ENCODE measurements around the gene CAPNS2. TPM values are rescaled to one million over a fixed set of nuclear protein-coding genes. Genes with fewer than 3 reads are reported as not detected.

Gene CAPNS2
- not detected for total RNA-seq

DNA sequence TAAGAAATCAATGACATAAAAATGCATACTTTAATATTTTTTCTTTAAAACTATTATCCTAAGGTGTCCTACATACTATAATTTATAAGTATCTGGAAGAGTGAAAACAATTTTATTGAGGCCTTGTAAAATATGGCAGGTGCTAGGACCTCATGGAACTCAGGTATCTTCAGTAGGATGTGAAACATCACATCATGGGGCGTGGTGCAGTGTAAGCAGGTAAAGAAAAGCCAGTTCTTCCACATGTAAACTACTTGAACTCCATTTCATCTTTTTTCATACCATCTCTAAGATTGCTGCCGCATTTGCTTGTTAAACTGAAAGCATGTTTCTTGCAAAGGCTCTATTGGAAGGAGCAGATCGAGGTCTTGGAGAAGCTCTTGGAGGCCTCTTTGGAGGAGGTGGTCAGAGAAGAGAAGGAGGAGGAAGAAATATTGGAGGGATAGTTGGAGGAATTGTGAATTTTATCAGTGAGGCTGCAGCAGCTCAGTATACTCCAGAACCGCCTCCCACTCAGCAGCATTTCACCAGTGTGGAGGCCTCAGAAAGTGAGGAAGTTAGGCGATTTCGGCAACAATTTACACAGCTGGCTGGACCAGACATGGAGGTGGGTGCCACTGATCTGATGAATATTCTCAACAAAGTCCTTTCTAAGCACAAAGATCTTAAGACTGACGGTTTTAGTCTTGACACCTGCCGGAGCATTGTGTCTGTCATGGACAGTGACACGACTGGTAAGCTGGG, at the start of gene CAPNS2:
CAPNS2 (plus strand) TSS at position 253 of the 744 bp plus-strand sequence; CDS start at position 326, 73 bp downstream.
- no peak for DNase-seq
- no peaks in the 10 kb centered on the region for H3K4me1 Mint-ChIP-seq (ENCODE audit: low read depth)
- no peaks in the 10 kb centered on the region for H3K9me3 Mint-ChIP-seq
- CTCF ChIA-PET: no interaction called here
- no peak within 1 kb of the TSS for H3K27ac Mint-ChIP-seq
- intact Hi-C loops (cut with micrococcal nuclease): no loop called here
- POLR2A ChIA-PET: no interaction called here
- H3K27me3 Mint-ChIP-seq: peaks cover 15% of the 10 kb centered on the region
- H3K36me3 Mint-ChIP-seq: no peaks in the 10 kb centered on the region
- H3K4me3 Mint-ChIP-seq: no peak within 1 kb of the TSS

GRCh38 chr16:55521792-55522191, 44.7 kb upstream of the CAPNS2 start:
- Mint-ChIP-seq H3K27me3 (no peaks in the 10 kb centered on the region), H3K27ac (no peak overlapping the region), H3K9me3 (peaks cover 6% of the 10 kb centered on the region), H3K4me1 (ENCODE audit: low read depth) (no peaks in the 10 kb centered on the region), H3K4me3 (no peak overlapping the region), H3K36me3 (no peaks in the 10 kb centered on the region)
- no peak for DNase-seq
- intact Hi-C loops (cut with micrococcal nuclease): no loop called here
- CTCF ChIA-PET: no interaction called here
- POLR2A ChIA-PET: no interaction called here

DNA sequence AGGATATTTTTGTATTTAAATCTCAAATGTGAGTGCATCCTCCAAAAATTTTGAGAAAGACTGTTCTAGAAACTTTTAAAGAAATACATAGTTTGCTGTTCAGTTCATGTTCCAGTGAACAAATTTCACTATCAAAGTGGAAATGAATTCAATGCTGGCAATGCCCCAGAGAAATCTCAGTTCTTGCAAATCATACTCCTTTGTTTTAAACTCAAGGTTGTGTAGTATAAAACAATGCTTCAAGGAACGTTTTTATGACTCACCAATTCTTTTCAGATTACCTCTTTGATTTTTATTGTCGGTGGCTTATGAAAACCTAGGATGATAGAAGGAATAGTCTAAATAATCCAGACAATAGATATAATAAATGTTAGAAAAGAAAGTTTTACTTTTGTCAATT, 40.0 kb upstream of the CAPNS2 start:
- Mint-ChIP-seq H3K4me3 (no peak overlapping the region), H3K27ac (no peak overlapping the region), H3K36me3 (no peaks in the 10 kb centered on the region), H3K27me3 (peaks cover 2% of the 10 kb centered on the region), H3K9me3 (peaks cover 6% of the 10 kb centered on the region), H3K4me1 (ENCODE audit: low read depth) (no peaks in the 10 kb centered on the region)
- ChIA-PET POLR2A (no interaction called here), CTCF (interaction anchor here (2.2 kb wide), 1 partner anchor 61 kb away, joined by 12 read pairs; no protein-coding TSS in a partner anchor)
- no peak for DNase-seq
- intact Hi-C loops (cut with micrococcal nuclease): no loop called here

GRCh38 chr16:55527885-55528284, 38.6 kb upstream of the CAPNS2 start:
- intact Hi-C loops (cut with micrococcal nuclease): no loop called here
- peaks cover 4% of the 10 kb centered on the region for H3K27me3 Mint-ChIP-seq
- H3K4me3 Mint-ChIP-seq: no peak overlapping the region
- no peaks in the 10 kb centered on the region for H3K9me3 Mint-ChIP-seq
- no peaks in the 10 kb centered on the region for H3K4me1 Mint-ChIP-seq (ENCODE audit: low read depth)
- ChIA-PET CTCF (interaction anchor here (2.2 kb wide), 1 partner anchor 63 kb away, joined by 12 read pairs; no protein-coding TSS in a partner anchor), POLR2A (no interaction called here)
- no peaks in the 10 kb centered on the region for H3K36me3 Mint-ChIP-seq
- DNase-seq: no peak
- no peak overlapping the region for H3K27ac Mint-ChIP-seq

DNA sequence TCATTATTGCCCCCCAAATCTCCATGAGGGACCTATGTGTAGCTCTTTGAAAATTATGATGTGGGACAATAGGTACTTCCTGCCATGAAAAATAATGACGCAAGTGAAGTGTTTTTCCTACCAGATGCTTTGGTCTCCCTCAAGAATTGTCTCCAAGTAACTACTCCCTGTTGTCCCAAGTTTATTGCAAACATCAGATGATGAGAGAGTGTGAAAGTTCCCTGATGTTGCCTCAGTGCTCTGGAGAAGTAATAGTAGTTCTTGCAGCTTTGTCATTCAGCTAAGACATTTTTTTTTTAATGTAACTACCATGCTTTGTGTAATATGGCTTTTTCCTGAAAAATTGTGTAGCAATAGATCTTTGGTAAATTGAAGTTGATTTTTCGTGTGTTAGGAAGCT, 37.5 kb upstream of the CAPNS2 start:
- intact Hi-C loops (cut with micrococcal nuclease): no loop called here
- ChIA-PET CTCF (no interaction called here), POLR2A (no interaction called here)
- no peaks in the 10 kb centered on the region for H3K4me1 Mint-ChIP-seq (ENCODE audit: low read depth)
- no peaks in the 10 kb centered on the region for H3K36me3 Mint-ChIP-seq
- H3K4me3 Mint-ChIP-seq: no peak overlapping the region
- no peaks in the 10 kb centered on the region for H3K9me3 Mint-ChIP-seq
- H3K27me3 Mint-ChIP-seq: peaks cover 4% of the 10 kb centered on the region
- no peak for DNase-seq
- H3K27ac Mint-ChIP-seq: no peak overlapping the region

DNA sequence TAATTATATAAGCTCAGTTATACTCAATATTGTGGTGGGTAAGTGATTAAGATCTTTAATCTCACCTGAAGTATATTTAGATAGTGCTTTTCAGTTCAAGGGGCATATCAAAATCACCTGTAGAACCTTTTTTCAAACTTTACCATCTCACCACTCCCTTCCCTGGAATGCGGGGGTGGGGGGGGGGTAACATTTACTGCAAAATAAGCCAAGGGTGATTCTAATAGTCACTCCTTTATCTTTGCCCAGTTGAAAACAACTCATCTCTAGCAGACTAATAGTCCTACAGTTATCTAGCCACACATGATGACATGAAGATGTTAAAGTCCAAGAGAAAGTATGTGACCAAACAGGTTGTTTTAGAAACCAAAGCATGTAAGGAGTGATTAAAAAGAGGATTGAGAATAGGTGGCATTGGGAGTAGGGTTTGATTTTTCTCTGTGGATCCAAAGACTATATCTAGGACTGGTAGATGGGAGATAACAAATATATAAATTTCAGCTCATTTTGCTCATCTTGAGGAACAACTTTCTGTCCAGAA, 36.1 kb upstream of the CAPNS2 start:
- ChIA-PET CTCF (no interaction called here), POLR2A (no interaction called here)
- peaks cover 7% of the 10 kb centered on the region for H3K27me3 Mint-ChIP-seq
- intact Hi-C loops (cut with micrococcal nuclease): no loop called here
- no peaks in the 10 kb centered on the region for H3K4me1 Mint-ChIP-seq (ENCODE audit: low read depth)
- no peak for DNase-seq
- H3K36me3 Mint-ChIP-seq: no peaks in the 10 kb centered on the region
- H3K9me3 Mint-ChIP-seq: no peaks in the 10 kb centered on the region
- no peak overlapping the region for H3K27ac Mint-ChIP-seq
- H3K4me3 Mint-ChIP-seq: no peak overlapping the region

- Mint-ChIP-seq H3K4me1 (ENCODE audit: low read depth) (no peaks in the 10 kb centered on the region), H3K36me3 (no peaks in the 10 kb centered on the region), H3K9me3 (no peaks in the 10 kb centered on the region), H3K4me3 (no peak overlapping the region), H3K27me3 (peaks cover 7% of the 10 kb centered on the region), H3K27ac (no peak overlapping the region)
- no peak for DNase-seq
- intact Hi-C loops (cut with micrococcal nuclease): no loop called here
- ChIA-PET CTCF (no interaction called here), POLR2A (no interaction called here)
Observed at GRCh38 chr16:55532227-55532626, 34.3 kb upstream of the CAPNS2 start.

- ChIA-PET CTCF (interaction anchor here (0.7 to 1.0 kb wide), 2 partner anchors 67 to 70 kb away, joined by 3 read pairs; no protein-coding TSS in a partner anchor), POLR2A (no interaction called here)
- intact Hi-C loops (cut with micrococcal nuclease): no loop called here
- Mint-ChIP-seq H3K27me3 (peaks cover 5% of the 10 kb centered on the region), H3K9me3 (no peaks in the 10 kb centered on the region), H3K4me3 (no peak overlapping the region), H3K36me3 (no peaks in the 10 kb centered on the region), H3K4me1 (ENCODE audit: low read depth) (no peaks in the 10 kb centered on the region), H3K27ac (no peak overlapping the region)
- no peak for DNase-seq
Observed at GRCh38 chr16:55534756-55535155, 31.7 kb upstream of the CAPNS2 start.

- intact Hi-C loops (cut with micrococcal nuclease): no loop called here
- no peak for DNase-seq
- peaks cover 3% of the 10 kb centered on the region for H3K27me3 Mint-ChIP-seq
- H3K4me1 Mint-ChIP-seq (ENCODE audit: low read depth): no peaks in the 10 kb centered on the region
- no peaks in the 10 kb centered on the region for H3K9me3 Mint-ChIP-seq
- no peak overlapping the region for H3K27ac Mint-ChIP-seq
- no peak overlapping the region for H3K4me3 Mint-ChIP-seq
- CTCF ChIA-PET: interaction anchor here (0.9 kb wide), 1 partner anchor 74 kb away, joined by 4 read pairs; no protein-coding TSS in a partner anchor
- POLR2A ChIA-PET: no interaction called here
- no peaks in the 10 kb centered on the region for H3K36me3 Mint-ChIP-seq
Observed at GRCh38 chr16:55539049-55539448, 27.4 kb upstream of the CAPNS2 start.

DNA sequence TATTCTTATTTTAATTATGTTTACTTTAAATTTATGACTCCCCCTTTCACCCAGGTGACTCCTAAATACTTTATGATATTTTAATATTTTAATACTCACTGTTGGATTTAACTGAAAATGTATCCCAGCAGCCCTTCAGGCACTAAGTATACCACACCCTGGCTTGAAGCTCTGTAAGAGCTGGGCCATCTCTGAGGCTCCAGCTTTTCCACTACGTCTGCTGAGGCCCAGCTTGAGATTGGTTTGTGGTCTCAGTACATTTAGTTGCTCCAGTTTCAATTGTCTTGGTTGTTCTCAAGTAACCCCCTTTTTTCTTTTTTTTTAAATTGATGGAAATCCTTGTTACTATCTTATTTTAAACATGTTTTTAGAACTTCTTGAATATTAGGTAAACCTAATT, 27.0 kb upstream of the CAPNS2 start:
- no peaks in the 10 kb centered on the region for H3K36me3 Mint-ChIP-seq
- CTCF ChIA-PET: interaction anchor here (0.9 kb wide), 1 partner anchor 75 kb away, joined by 4 read pairs; no protein-coding TSS in a partner anchor
- peaks cover 3% of the 10 kb centered on the region for H3K27me3 Mint-ChIP-seq
- intact Hi-C loops (cut with micrococcal nuclease): no loop called here
- DNase-seq: no peak
- no peaks in the 10 kb centered on the region for H3K4me1 Mint-ChIP-seq (ENCODE audit: low read depth)
- H3K4me3 Mint-ChIP-seq: no peak overlapping the region
- no peaks in the 10 kb centered on the region for H3K9me3 Mint-ChIP-seq
- POLR2A ChIA-PET: no interaction called here
- no peak overlapping the region for H3K27ac Mint-ChIP-seq

GRCh38 chr16:55540221-55540620, 26.3 kb upstream of the CAPNS2 start:
- H3K27me3 Mint-ChIP-seq: no peaks in the 10 kb centered on the region
- CTCF ChIA-PET: interaction anchor here (1.8 kb wide), 1 partner anchor 75 kb away, joined by 7 read pairs; no protein-coding TSS in a partner anchor
- no peaks in the 10 kb centered on the region for H3K4me1 Mint-ChIP-seq (ENCODE audit: low read depth)
- H3K27ac Mint-ChIP-seq: no peak overlapping the region
- intact Hi-C loops (cut with micrococcal nuclease): no loop called here
- H3K4me3 Mint-ChIP-seq: no peak overlapping the region
- no peak for DNase-seq
- no peaks in the 10 kb centered on the region for H3K9me3 Mint-ChIP-seq
- no peaks in the 10 kb centered on the region for H3K36me3 Mint-ChIP-seq
- POLR2A ChIA-PET: no interaction called here

- peaks cover 2% of the 10 kb centered on the region for H3K27me3 Mint-ChIP-seq
- ChIA-PET POLR2A (no interaction called here), CTCF (no interaction called here)
- H3K9me3 Mint-ChIP-seq: no peaks in the 10 kb centered on the region
- H3K27ac Mint-ChIP-seq: no peak overlapping the region
- H3K4me1 Mint-ChIP-seq (ENCODE audit: low read depth): no peaks in the 10 kb centered on the region
- intact Hi-C loops (cut with micrococcal nuclease): loop anchor here (1.0 kb wide), 1 partner anchor 77 kb away; no protein-coding TSS in a partner anchor
- no peak overlapping the region for H3K4me3 Mint-ChIP-seq
- DNase-seq: no peak
- H3K36me3 Mint-ChIP-seq: no peaks in the 10 kb centered on the region
Observed at GRCh38 chr16:55542459-55543082, 23.9 kb upstream of the CAPNS2 start.
